ENCODE measurements around the gene CUEDC1. TPM values are rescaled to one million over a fixed set of nuclear protein-coding genes. Genes with fewer than 3 reads are reported as not detected.

The CUEDC1 gene
- total RNA-seq, 1 donor from 2014 or later: 76.1 TPM

DNA sequence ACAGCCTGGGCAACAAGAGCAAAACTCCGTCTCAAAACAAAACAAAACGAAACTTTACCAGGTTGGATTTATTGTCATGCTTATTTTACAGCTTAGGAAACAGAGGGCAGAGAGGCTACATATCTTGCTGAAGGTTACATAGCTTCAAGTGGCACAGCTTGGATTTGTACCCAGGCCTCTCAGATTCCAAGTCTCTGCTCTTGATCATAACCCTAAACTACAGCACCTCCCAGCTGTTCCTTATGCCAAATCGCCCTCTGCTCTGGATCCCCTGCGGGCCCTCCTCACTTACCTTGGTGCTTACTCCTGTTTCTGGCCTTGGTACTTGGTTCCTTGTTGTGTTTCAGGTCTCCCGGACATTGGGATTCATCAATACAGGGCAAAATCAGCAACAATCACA, 11.7 kb upstream of the CUEDC1 start:
- Histone ChIP-seq H3K36me3 (peaks cover 2 to 3% of the 10 kb centered on the region in 2 donors), H3K27ac (no peak overlapping the region), H3K4me3 (no peak overlapping the region), H3K9me3 (no peaks in the 10 kb centered on the region), H3K4me1 (no peaks in the 10 kb centered on the region), H3K27me3 (no peaks in the 10 kb centered on the region)
- intact Hi-C loops (cut with DNase I): no loop called here
- TF ChIP-seq CTCF (IDR thresholded peaks at IDR 0.05): no peak
- DNase-seq (ENCODE audit: low spot score in 2 of 2): no peak

GRCh38 chr17:57966246-57966645, 11.0 kb upstream of the CUEDC1 start:
- intact Hi-C loops (cut with DNase I): no loop called here
- TF ChIP-seq CTCF (IDR thresholded peaks at IDR 0.05): no peak
- H3K36me3 ChIP-seq: no peaks in the 10 kb centered on the region
- no peaks in the 10 kb centered on the region for H3K27me3 ChIP-seq
- no peaks in the 10 kb centered on the region for H3K9me3 ChIP-seq
- no peak overlapping the region for H3K27ac ChIP-seq
- H3K4me1 ChIP-seq: no peaks in the 10 kb centered on the region
- DNase-seq (ENCODE audit: low spot score in 2 of 2): no peak
- H3K4me3 ChIP-seq: no peak overlapping the region

GRCh38 chr17:57965521-57966160, 10.4 kb upstream of the CUEDC1 start:
- Histone ChIP-seq H3K9me3 (no peaks in the 10 kb centered on the region), H3K36me3 (no peaks in the 10 kb centered on the region), H3K27ac (no peak overlapping the region), H3K27me3 (no peaks in the 10 kb centered on the region), H3K4me1 (no peaks in the 10 kb centered on the region), H3K4me3 (no peak overlapping the region)
- peak in 1 of 2 donors; percentile 55 for DNase-seq (ENCODE audit: low spot score in 2 of 2)
- intact Hi-C loops (cut with DNase I): no loop called here
- TF ChIP-seq CTCF (IDR thresholded peaks at IDR 0.05): no peak

GRCh38 chr17:57963149-57963511, 7.9 kb upstream of the CUEDC1 start:
- Histone ChIP-seq H3K4me1 (no peaks in the 10 kb centered on the region), H3K36me3 (no peaks in the 10 kb centered on the region), H3K4me3 (no peak overlapping the region), H3K27ac (no peak overlapping the region), H3K9me3 (no peaks in the 10 kb centered on the region), H3K27me3 (no peaks in the 10 kb centered on the region)
- intact Hi-C loops (cut with DNase I): no loop called here
- no peak for DNase-seq (ENCODE audit: low spot score in 2 of 2)
- TF ChIP-seq CTCF (IDR thresholded peaks at IDR 0.05): no peak

- Histone ChIP-seq H3K27me3 (no peaks in the 10 kb centered on the region), H3K27ac (no peak overlapping the region), H3K4me1 (no peaks in the 10 kb centered on the region), H3K36me3 (no peaks in the 10 kb centered on the region), H3K9me3 (no peaks in the 10 kb centered on the region), H3K4me3 (no peak overlapping the region)
- intact Hi-C loops (cut with DNase I): no loop called here
- no peak for TF ChIP-seq CTCF (IDR thresholded peaks at IDR 0.05)
- DNase-seq (ENCODE audit: low spot score in 2 of 2): peak in 1 of 2 donors; percentile 50
These were observed 7.3 kb upstream of the CUEDC1 start for GRCh38 chr17:57962279-57963148.
